HCT116 (cell line): ENCODE measurements around the gene CD82. TPM values are rescaled to one million over a fixed set of nuclear protein-coding genes. Genes with fewer than 3 reads are reported as not detected.

Experiments used
- ATAC-seq: fragments of 200-7000 bp; cut with Tn5 transposase; 2 replicates; pipeline ENCODE4 v1.9.1; 2020; ENCODE audit warnings: mild to moderate bottlenecking, moderate library complexity
- BruUV-seq: library from RNA; stranded (reverse); fragments of 400-500 nt; replicated peaks from 2 replicates; lab custom pipeline; 2021; lab: Mats Ljungman, UMichigan
- CTCF ChIA-PET: fragments of 300-600 bp; sonication (Branson Sonifier 250); formaldehyde crosslinking; loops from one replicate; lab custom pipeline; 2021; ENCODE audit warnings: antibody characterized with exemption; lab: Charles Lee
- POLR2A ChIA-PET: fragments of 300-600, 350-600 bp; sonication (Branson Sonifier 250); formaldehyde crosslinking; loops from one replicate; lab custom pipeline; 2021; ENCODE audit warnings: antibody characterized with exemption; lab: Charles Lee
- RAD21 ChIA-PET, 2 experiments: fragments of 300-600 bp; sonication (Branson Sonifier 250); formaldehyde crosslinking; loops; one replicate each; lab custom pipeline; 2023; ENCODE audit warnings: low total read pairs in 2 of 2; ENCODE audit not compliant: uncharacterized antibody in 2 of 2, unreplicated experiment in 2 of 2, low non-redundant PET in 1 of 2; lab: Charles Lee
- DNase-seq: peaks from one replicate; pipeline ENCODE4 v3.0.0-alpha.2; 2010; ENCODE audit warnings: low read depth, low spot score
- H2AFZ ChIP-seq: fragments of 200-600 bp; shearing (Covaris generic), sonication (generic); 2 replicates; pipeline ENCODE4 v1.6.1; 2017; ENCODE audit warnings: low read depth, mixed run types, mixed read lengths, antibody characterized with exemption, low read length; ENCODE audit not compliant: poor library complexity, severe bottlenecking
- H3K27ac ChIP-seq: 2 replicates; pipeline ENCODE4 v1.5.1; 2012; ENCODE audit warnings: low read depth, low read length
- H3K27me3 ChIP-seq: fragments of 200-600 bp; sonication (generic); 2 replicates; pipeline ENCODE4 v1.6.1; 2016; ENCODE audit warnings: mixed run types, low read length, mixed read lengths; ENCODE audit not compliant: insufficient read depth
- H3K36me3 ChIP-seq, 2 experiments: fragments of 200-500 bp in 1 of 2; fragments of 200-600 bp in 1 of 2; sonication (Bioruptor generic) in 1 of 2; sonication (generic) in 1 of 2; 2 replicates each; pipeline versions ENCODE4 v1.5.1 to v1.6.1; 2014 to 2016; ENCODE audit warnings: low read length in 2 of 2, inconsistent platforms in 1 of 2, mixed read lengths in 1 of 2, mixed run types in 1 of 2; ENCODE audit not compliant: insufficient read depth in 2 of 2, control insufficient read depth in 1 of 2
- H3K4me1 ChIP-seq, 2 experiments: fragments of 200-600 bp in 1 of 2; sonication (generic) in 1 of 2; 2 replicates each; pipeline versions ENCODE4 v1.5.1 to v1.6.1; 2012 to 2017; ENCODE audit warnings: low read length in 2 of 2, inconsistent platforms in 1 of 2, mild to moderate bottlenecking in 1 of 2, mixed read lengths in 1 of 2, mixed run types in 1 of 2, moderate library complexity in 1 of 2; ENCODE audit not compliant: insufficient read depth in 2 of 2, control insufficient read depth in 1 of 2
- H3K4me2 ChIP-seq: fragments of 200-600 bp; sonication (generic); 2 replicates; pipeline ENCODE4 v1.6.1; 2017; ENCODE audit warnings: mixed run types, low read length, mixed read lengths
- H3K4me3 ChIP-seq, 2 experiments: fragments of 200-600 bp in 1 of 2; sonication (generic) in 1 of 2; replicated peaks in 1 of 2; 2 replicates each; pipeline ENCODE4 v1.5.1; 2011 to 2016; ENCODE audit warnings: low read length in 2 of 2, control low read depth in 1 of 2, low read depth in 1 of 2, mild to moderate bottlenecking in 1 of 2, mixed read lengths in 1 of 2, mixed run types in 1 of 2
- H3K79me2 ChIP-seq: fragments of 200-600 bp; sonication (generic); 2 replicates; pipeline ENCODE4 v1.6.1; 2017; ENCODE audit warnings: mild to moderate bottlenecking, mixed run types, low read length, moderate library complexity, mixed read lengths; ENCODE audit not compliant: insufficient read depth
- H3K9ac ChIP-seq: fragments of 200-600 bp; sonication (generic); 2 replicates; pipeline ENCODE4 v1.6.1; 2016; ENCODE audit warnings: low read length, mixed read lengths
- H3K9me2 ChIP-seq: fragments of 200-600 bp; sonication (generic), shearing (Covaris generic); 2 replicates; pipeline ENCODE4 v1.6.1; 2017; ENCODE audit warnings: mixed run types, mild to moderate bottlenecking, moderate library complexity; ENCODE audit not compliant: insufficient read depth
- H3K9me3 ChIP-seq, 2 experiments: fragments of 200-500 bp in 1 of 2; fragments of 200-600 bp in 1 of 2; sonication (Bioruptor generic) in 1 of 2; sonication (generic) in 1 of 2; 2 replicates each; pipeline ENCODE4 v1.6.1; 2014 to 2017; ENCODE audit warnings: low read length in 2 of 2, mixed read lengths in 2 of 2, inconsistent platforms in 1 of 2, low read depth in 1 of 2, mild to moderate bottlenecking in 1 of 2, mixed run types in 1 of 2, moderate library complexity in 1 of 2; ENCODE audit not compliant: control insufficient read depth in 1 of 2, insufficient read depth in 1 of 2
- H4K20me1 ChIP-seq: fragments of 200-600 bp; sonication (generic), shearing (Covaris generic); 2 replicates; pipeline ENCODE4 v1.6.1; 2017; ENCODE audit warnings: mixed run types, mild to moderate bottlenecking, moderate library complexity; ENCODE audit not compliant: insufficient read depth
- CEBPB ChIP-seq: IDR thresholded peaks from 2 replicates; pipeline ENCODE4 v1.6.1; 2012; ENCODE audit warnings: low read depth
- ELF1 ChIP-seq: IDR thresholded peaks from 2 replicates; pipeline ENCODE4 v1.6.1; 2012; ENCODE audit warnings: low read depth, borderline replicate concordance
- EZH2phosphoT487 ChIP-seq: fragments of 200-600 bp; IDR thresholded peaks from 2 replicates; pipeline ENCODE4 v1.6.1; 2018; ENCODE audit warnings: antibody characterized with exemption, borderline replicate concordance
- JUND ChIP-seq: IDR thresholded peaks from 2 replicates; pipeline ENCODE4 v1.6.1; 2012
- REST ChIP-seq: IDR thresholded peaks from 2 replicates; pipeline ENCODE4 v1.6.1; 2012; ENCODE audit warnings: low read depth
- YY1 ChIP-seq: IDR thresholded peaks from 2 replicates; pipeline ENCODE4 v1.6.1; 2011; ENCODE audit warnings: low read length, low read depth, moderate library complexity, mild to moderate bottlenecking; ENCODE audit not compliant: insufficient replicate concordance; ENCODE audit errors: extremely low read depth
- intact Hi-C: fragments of 100-400 bp; cut with micrococcal nuclease; formaldehyde crosslinking; loops from 2 replicates; pipeline ENCODE4 v1.10.0; 2022
- total RNA-seq: library from RNA; stranded (reverse); gene quantifications from one replicate; pipeline ENCODE4 v1.2.1, GENCODE V29; 2021; ENCODE audit not compliant: unreplicated experiment
- TF ChIP-seq, protein P1 (sequence below): IDR thresholded peaks from 2 replicates; pipeline ENCODE4 v1.6.1; 2012

Gene CD82
- total RNA-seq, 1 experiment from 2014 or later: 16.7 TPM

GRCh38 chr11:44516688-44517507 is 48.6 kb upstream of the CD82 start:
- BruUV-seq: no TSS peak
- ChIA-PET CTCF (no interaction called here), POLR2A (no interaction called here), RAD21 (no interaction called here)
- TF ChIP-seq CEBPB (no peak), REST (no peak), ELF1 (no peak), JUND (no peak), YY1 (no peak), EZH2phosphoT487 (no peak)
- TF ChIP-seq, protein P1, sequence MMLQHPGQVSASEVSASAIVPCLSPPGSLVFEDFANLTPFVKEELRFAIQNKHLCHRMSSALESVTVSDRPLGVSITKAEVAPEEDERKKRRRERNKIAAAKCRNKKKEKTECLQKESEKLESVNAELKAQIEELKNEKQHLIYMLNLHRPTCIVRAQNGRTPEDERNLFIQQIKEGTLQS: no peak
- Histone ChIP-seq H3K4me1 (no peaks in the 10 kb centered on the region), H4K20me1 (no peaks in the 10 kb centered on the region), H3K27ac (no peak overlapping the region), H3K36me3 (no peaks in the 10 kb centered on the region), H3K79me2 (no peaks in the 10 kb centered on the region), H3K9me2 (no peaks in the 10 kb centered on the region), H3K9ac (no peak overlapping the region), H3K4me3 (no peak overlapping the region), H3K9me3 (no peaks in the 10 kb centered on the region), H2AFZ (no peak overlapping the region), H3K4me2 (no peak overlapping the region), H3K27me3 (0 out of 2 replicates have a peak, but pooled peaks cover 4% of the 10 kb centered on the region)
- ATAC-seq: no peak
- no peak for DNase-seq
- intact Hi-C loops: no loop called here
